OCI-LY1 (cell line): ENCODE data around the gene IL22RA2.

Source experiments
- H2AFZ ChIP-seq: fragments of 200-600 bp; sonication (generic), shearing (Covaris generic); 2 replicates; pipeline ENCODE4 v1.6.0; 2014; ENCODE audit warnings: antibody characterized with exemption, mild to moderate bottlenecking, low read length
- H3F3A ChIP-seq: fragments of 200-600 bp; sonication (generic), shearing (Covaris generic); 2 replicates; pipeline ENCODE4 v1.6.0; 2014; ENCODE audit warnings: mild to moderate bottlenecking, antibody characterized with exemption, low read length, moderate library complexity; ENCODE audit not compliant: insufficient read depth
- H3K27ac ChIP-seq: fragments of 200-600 bp; sonication (generic); 2 replicates; pipeline ENCODE4 v1.5.1; 2014; ENCODE audit warnings: low read length, mixed run types, mild to moderate bottlenecking, low read depth; ENCODE audit not compliant: poor library complexity, severe bottlenecking
- H3K27me3 ChIP-seq: fragments of 200-600 bp; sonication (generic); 2 replicates; pipeline ENCODE4 v1.6.0; 2014; ENCODE audit warnings: antibody characterized with exemption, mild to moderate bottlenecking, low read length, moderate library complexity; ENCODE audit not compliant: insufficient read depth
- H3K36me3 ChIP-seq: fragments of 200-600 bp; sonication (generic); 2 replicates; pipeline ENCODE4 v1.6.1; 2014; ENCODE audit warnings: mild to moderate bottlenecking, antibody characterized with exemption, low read length, moderate library complexity, mixed read lengths; ENCODE audit not compliant: insufficient read depth
- H3K4me1 ChIP-seq: fragments of 200-600 bp; sonication (generic); 2 replicates; pipeline ENCODE4 v1.5.1; 2014; ENCODE audit warnings: mild to moderate bottlenecking, low read length, moderate library complexity; ENCODE audit not compliant: insufficient read depth, severe bottlenecking
- H3K4me2 ChIP-seq: fragments of 200-600 bp; sonication (generic), shearing (Covaris generic); 2 replicates; pipeline ENCODE4 v1.6.1; 2014; ENCODE audit warnings: low read length
- H3K4me3 ChIP-seq: fragments of 200-600 bp; sonication (generic); 2 replicates; pipeline ENCODE4 v1.5.1; 2014; ENCODE audit warnings: low read length, low read depth, mild to moderate bottlenecking, mixed read lengths; ENCODE audit not compliant: poor library complexity, severe bottlenecking
- H3K79me2 ChIP-seq: fragments of 200-600 bp; shearing (Covaris generic); 2 replicates; pipeline ENCODE4 v1.6.1; 2016; ENCODE audit warnings: mixed run types, low read length, mixed read lengths; ENCODE audit not compliant: insufficient read depth
- H3K9ac ChIP-seq: fragments of 200-600 bp; sonication (generic), shearing (Covaris generic); 2 replicates; pipeline ENCODE4 v1.6.1; 2014; ENCODE audit warnings: mild to moderate bottlenecking, low read length, mixed read lengths
- H3K9me2 ChIP-seq: fragments of 200-600 bp; sonication (generic), shearing (Covaris generic); 2 replicates; pipeline ENCODE4 v1.6.1; 2014; ENCODE audit warnings: low read depth, mild to moderate bottlenecking, low read length, mixed read lengths
- H3K9me3 ChIP-seq: fragments of 200-600 bp; shearing (Covaris generic); 2 replicates; pipeline ENCODE4 v1.6.1; 2014; ENCODE audit warnings: low read length, mixed read lengths
- H4K20me1 ChIP-seq: fragments of 200-600 bp; sonication (generic), shearing (Covaris generic); 2 replicates; pipeline ENCODE4 v1.6.0; 2016; ENCODE audit warnings: mild to moderate bottlenecking, low read length; ENCODE audit not compliant: insufficient read depth
- EZH2 ChIP-seq: fragments of 200-600 bp; sonication (generic), shearing (Covaris generic); IDR thresholded peaks from 2 replicates; pipeline ENCODE4 v1.8.0; 2017; ENCODE audit warnings: borderline replicate concordance, mixed run types, mild to moderate bottlenecking, antibody characterized with exemption, low read length, moderate library complexity, mixed read lengths
- TF ChIP-seq, protein P1 (sequence below): fragments of 200-600 bp; sonication (generic), shearing (Covaris generic); IDR thresholded peaks from 2 replicates; pipeline ENCODE4 v1.5.1; 2017; ENCODE audit warnings: mild to moderate bottlenecking, antibody characterized with exemption, low read length, moderate library complexity, mixed read lengths

The IL22RA2 gene

GRCh38 chr6:137115658-137116057, 57.8 kb downstream of the IL22RA2 start:
- Histone ChIP-seq H3K36me3 (no peaks in the 10 kb centered on the region), H3F3A (no peaks in the 10 kb centered on the region), H3K9ac (no peak overlapping the region), H3K27me3 (no peaks in the 10 kb centered on the region), H3K4me2 (no peak overlapping the region), H3K9me2 (no peaks in the 10 kb centered on the region), H3K79me2 (no peaks in the 10 kb centered on the region), H3K27ac (no peak overlapping the region), H3K9me3 (no peaks in the 10 kb centered on the region), H4K20me1 (no peaks in the 10 kb centered on the region), H2AFZ (no peak overlapping the region), H3K4me1 (no peaks in the 10 kb centered on the region), H3K4me3 (no peak overlapping the region)
- TF ChIP-seq EZH2: no peak
- TF ChIP-seq, protein P1, sequence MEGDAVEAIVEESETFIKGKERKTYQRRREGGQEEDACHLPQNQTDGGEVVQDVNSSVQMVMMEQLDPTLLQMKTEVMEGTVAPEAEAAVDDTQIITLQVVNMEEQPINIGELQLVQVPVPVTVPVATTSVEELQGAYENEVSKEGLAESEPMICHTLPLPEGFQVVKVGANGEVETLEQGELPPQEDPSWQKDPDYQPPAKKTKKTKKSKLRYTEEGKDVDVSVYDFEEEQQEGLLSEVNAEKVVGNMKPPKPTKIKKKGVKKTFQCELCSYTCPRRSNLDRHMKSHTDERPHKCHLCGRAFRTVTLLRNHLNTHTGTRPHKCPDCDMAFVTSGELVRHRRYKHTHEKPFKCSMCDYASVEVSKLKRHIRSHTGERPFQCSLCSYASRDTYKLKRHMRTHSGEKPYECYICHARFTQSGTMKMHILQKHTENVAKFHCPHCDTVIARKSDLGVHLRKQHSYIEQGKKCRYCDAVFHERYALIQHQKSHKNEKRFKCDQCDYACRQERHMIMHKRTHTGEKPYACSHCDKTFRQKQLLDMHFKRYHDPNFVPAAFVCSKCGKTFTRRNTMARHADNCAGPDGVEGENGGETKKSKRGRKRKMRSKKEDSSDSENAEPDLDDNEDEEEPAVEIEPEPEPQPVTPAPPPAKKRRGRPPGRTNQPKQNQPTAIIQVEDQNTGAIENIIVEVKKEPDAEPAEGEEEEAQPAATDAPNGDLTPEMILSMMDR: no peak

- Histone ChIP-seq H4K20me1 (no peaks in the 10 kb centered on the region), H3K27ac (no peak overlapping the region), H3K4me1 (no peaks in the 10 kb centered on the region), H3K36me3 (no peaks in the 10 kb centered on the region), H3K9me2 (no peaks in the 10 kb centered on the region), H3K9ac (no peak overlapping the region), H3K4me2 (no peak overlapping the region), H3K4me3 (no peak overlapping the region), H2AFZ (no peak overlapping the region), H3F3A (no peaks in the 10 kb centered on the region), H3K9me3 (no peaks in the 10 kb centered on the region), H3K27me3 (no peaks in the 10 kb centered on the region), H3K79me2 (no peaks in the 10 kb centered on the region)
- TF ChIP-seq, protein P1: no peak
- TF ChIP-seq EZH2: no peak
Measured at GRCh38 chr6:137112067-137112355, 61.4 kb downstream of the IL22RA2 start.

DNA sequence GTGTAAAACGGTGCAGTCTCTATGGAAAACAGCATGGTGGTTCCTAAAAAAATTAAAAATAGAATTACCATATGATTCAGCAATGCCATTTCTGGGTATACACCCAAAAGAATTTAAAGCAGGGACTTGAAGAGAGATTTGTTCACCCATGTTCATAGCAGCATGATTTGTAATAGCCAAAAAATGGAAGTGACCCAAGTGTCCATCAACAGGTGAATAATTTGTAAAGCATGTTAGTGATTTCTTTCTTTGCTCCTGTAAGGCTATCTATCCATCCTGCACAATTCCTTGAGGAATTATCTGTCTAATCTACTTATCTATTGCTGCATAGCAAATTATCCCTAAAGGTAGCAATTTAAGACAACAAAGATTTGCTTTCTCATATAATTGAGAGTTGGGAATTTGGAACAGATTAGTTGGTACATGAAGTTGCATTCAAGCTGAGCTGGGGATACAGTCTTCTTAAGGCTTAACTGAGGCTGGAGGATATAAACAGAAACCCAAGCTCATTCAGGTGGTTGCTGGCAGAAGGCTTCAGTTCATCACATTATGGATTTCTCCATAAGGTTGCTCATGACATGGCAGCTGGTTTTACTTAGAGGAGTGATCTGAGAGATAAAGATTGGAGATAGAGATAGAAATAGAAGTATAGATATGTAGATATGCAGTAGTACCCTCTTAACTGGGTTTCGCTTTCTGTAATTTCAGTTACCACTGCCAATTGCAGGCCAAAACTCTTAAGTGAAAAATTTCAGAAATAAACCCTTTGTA, 62.0 kb downstream of the IL22RA2 start:
- Histone ChIP-seq H3K79me2 (no peaks in the 10 kb centered on the region), H3K9me2 (no peaks in the 10 kb centered on the region), H4K20me1 (no peaks in the 10 kb centered on the region), H3K36me3 (no peaks in the 10 kb centered on the region), H3K4me3 (no peak overlapping the region), H3K9ac (no peak overlapping the region), H2AFZ (no peak overlapping the region), H3K4me1 (no peaks in the 10 kb centered on the region), H3F3A (no peaks in the 10 kb centered on the region), H3K27ac (no peak overlapping the region), H3K27me3 (no peaks in the 10 kb centered on the region), H3K9me3 (no peaks in the 10 kb centered on the region), H3K4me2 (no peak overlapping the region)
- TF ChIP-seq EZH2: no peak
- TF ChIP-seq, protein P1: no peak
